HG03558 (cell line): ENCODE results near the gene NKX2-2.
"Not testable (repeated sequence)": the region's sequence is repeated elsewhere in the genome, so short reads cannot be mapped to it uniquely, and the experiment has no call there.

ENCODE experiments used
- ATAC-seq: cut with Tn5 transposase; IDR thresholded peaks from one replicate; pipeline ENCODE4 v1.9.1; 2021; ENCODE audit warnings: moderate number of reproducible peaks; ENCODE audit not compliant: unreplicated experiment; ENCODE audit errors: extremely low read depth

NKX2-2 gene

DNA sequence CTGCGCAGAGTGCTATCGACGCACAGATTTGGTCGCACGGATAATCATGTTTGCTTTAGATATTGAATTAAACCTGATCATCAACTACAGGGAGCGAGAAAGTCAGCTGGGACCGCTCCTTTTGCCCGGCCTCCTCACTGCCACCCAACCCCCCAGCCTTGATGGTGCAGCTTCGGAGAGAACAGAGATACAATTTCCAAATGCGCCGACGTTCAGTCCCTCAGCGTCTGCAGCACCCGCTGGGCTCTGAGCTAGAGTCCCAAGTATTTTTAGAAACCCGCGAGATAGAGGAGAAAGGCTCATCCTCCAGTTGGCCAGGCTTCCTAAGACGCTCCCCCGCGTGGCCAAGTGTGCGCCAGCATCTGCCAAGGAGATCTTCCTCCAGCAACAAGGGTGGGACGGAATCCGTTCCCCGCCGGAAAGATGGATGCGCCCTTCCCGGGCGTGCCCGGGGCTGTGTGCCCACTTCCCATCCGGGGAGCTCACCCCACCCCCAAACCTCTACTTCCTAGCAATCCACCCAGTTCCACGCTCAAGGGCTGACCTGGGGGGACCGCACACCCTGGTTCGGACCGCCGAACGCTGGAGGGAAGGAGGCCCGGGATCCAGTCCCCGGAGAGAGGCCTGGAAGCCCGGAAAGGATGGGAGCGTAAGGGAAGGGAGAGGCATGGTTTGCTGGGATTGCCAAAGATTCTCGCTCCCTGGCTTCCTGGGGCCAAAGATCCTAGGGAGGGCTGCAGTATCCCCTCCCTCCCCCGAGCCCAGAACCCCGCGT is 4.1 kb downstream of the NKX2-2 start:
- ATAC-seq: no peak

DNA sequence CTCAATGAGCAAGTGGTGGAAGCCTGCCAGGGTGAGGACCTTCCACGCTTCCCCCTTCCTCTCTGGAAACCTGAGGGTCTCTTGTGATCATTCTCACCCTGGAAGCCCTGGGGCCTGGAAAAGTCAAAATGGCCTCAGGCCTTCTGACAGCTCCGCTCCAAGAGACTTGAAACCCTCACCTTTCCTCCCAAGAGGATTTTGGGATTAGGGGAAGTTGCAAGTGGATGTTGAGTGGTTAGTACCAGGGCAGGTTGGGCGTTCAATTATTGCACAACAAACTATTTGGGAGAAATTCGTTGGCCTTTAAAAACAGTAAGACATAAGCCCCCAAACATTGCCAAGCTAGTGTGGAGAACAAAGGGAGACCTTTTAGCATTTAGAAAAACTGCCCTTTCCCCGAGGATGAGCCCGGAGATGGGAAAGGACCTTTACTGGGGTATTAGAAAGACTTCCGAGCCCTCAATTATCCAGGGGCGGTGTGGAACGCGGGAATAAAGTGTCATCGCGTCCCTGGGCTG is 4.7 kb downstream of the NKX2-2 start:
- no peak for ATAC-seq

DNA sequence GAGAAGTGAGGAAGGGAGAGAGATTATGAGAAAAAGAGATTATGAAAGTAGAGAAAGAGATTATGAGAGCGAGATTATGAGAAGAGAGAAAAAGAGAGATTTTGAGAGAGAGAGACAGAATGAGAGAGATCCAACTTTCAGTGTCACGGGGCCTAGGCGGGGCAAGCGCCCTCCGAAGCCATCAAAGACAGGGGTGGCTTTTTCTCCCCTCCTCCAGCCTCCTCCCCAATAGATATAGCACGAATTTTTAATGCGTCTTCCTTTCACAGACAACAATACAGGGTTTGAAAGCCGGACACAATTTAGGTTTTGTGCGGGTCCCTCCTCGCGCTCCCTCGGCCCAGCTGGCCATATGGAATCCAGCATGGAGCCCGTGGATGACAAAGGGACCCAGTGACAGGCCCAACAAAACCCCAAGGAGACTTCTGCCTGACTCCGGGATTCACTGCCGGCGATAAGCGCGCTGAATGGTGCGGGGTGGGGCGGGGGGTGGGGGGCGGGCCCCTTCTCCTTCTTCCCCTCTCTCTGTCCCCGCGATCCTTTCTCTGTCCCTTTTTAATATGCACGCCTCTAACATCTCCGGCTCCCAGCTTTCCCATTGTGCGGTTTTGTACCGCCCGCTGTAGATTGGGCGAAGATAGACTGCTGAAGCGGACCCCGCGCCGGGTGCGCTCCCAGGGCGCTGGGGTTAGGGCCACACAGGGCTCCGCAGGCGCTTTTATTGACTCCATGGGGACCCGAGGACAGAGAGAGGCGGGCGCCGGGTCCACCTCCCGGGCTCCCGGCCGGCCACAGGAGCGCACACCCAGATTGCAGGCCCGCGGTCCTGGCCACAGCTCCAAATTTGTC is 5.4 kb downstream of the NKX2-2 start:
- no peak for ATAC-seq

DNA sequence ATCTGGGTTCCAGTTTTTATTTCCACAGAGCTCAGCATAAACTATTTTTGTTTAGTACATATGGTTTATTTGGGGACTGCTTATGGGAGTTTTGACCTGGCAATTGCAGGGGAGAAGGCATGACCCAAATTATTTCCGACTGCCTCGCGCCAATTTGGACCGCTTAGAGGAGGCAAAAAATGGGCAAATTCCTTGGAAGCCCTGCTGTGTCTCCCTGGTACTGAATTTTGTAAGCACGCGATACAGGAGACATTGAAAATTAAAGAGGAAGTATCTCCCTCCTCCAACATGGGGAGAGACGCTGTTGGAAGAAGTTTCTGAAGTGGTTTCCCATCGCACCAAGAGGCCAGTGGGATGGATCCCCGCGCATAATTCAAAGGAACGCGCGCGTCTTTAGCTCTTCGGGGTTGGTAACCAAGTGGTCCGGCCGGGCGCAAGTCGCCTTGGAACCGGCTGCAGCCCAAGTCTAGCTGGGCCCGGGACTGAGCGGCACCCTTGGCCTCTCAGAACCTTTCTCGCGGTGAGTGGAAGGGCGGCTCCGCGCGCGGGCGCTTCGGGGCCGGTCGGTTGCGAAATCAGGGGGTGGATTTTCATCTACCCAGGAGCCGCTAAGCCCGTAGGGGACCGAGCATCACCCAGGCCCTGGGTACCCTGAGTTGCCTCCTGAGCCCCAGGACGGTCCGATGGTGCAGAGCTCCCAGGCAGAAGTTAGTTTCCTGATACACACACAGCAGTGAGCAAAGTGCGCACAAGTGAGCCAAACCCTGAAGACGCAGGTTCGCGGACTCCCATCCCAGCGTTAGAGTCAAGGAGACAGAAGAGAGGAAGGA is 6.2 kb downstream of the NKX2-2 start:
- no peak for ATAC-seq

DNA sequence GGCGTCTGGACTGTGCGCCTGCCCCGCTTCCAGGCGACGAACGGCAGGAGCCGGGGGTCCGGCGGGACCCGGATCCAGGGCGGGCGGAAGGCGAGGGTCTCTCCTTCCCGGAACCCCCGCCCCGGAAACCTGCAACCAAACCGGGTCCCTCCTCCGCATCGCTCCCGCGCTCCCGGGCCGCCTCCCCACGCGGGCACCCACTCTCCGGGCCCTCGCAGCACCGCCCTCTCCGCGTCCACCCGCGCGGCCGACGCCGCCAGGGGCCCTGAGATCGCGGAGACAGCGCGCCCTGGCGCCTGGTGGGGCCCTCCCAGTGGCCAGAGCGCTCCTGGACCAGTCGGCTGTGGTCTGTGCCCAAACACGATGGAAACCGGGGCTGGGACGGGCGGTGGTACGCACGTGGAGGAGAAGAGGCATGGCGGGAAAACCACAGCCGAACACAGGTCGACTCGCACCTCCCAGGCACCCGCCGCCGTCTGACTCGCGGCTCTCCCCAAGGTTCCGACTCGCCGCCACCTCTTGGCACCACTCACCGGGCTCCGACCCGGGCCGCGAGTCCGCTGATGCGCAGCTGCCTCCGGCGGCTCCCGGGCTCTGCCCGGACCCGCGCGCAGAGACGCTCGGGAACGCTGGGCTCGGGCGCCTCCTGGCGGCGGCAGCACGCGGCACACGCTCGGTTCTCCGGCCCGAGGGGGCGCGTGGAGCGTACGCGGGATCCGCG is 7.9 kb downstream of the NKX2-2 start:
- ATAC-seq: no peak

DNA sequence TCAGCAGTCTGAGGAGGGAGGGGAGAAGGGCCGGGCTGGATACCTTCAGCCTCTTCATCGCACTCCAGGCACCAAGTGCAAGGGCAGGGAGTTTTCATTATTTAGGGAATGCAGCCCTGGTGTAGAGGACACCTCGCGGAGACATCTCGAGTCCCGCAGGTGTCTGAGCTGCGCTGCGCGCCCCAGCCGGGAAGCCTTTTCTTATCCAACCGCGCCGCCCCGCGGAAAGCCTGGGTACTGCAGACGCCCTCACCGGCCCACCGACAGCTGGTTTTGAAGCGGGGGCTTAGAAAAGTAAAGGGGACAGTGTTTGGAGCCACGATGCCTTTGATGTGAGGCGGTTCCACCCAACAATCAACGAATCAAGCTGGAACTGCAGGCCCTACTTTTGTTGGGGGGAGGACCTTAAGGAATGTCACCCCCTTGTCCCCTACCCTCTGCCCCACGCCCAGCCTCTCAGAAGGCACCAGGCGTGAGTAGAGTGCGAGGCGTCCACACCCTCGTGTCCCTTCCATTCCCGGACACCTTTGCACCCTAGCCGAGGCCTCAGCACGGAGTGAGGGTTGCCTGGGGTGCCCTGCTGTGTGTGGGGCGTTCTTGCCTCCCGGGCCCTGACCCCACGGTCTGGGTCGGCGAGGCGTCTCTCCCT is 8.6 kb downstream of the NKX2-2 start:
- no peak for ATAC-seq

DNA sequence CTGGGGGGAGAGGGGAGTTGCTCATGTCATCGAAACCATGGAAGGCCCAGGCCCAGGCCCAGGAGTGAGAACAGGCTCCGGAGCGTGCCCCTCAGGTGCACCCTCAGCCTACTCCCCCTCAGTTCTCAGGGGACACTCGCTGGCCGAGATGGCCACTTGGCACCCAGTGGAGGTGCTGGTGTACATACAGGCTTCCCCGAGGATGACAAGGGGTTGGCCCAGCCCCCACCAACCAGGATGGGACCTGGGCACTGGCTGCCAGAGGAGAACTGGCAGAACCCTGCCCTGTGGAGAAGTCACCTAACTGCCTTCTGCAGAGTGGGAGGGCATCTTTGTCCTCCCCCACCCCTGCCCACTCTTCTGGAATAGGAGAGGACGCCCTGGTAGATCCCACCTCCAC is 9.5 kb downstream of the NKX2-2 start:
- no peak for ATAC-seq

DNA sequence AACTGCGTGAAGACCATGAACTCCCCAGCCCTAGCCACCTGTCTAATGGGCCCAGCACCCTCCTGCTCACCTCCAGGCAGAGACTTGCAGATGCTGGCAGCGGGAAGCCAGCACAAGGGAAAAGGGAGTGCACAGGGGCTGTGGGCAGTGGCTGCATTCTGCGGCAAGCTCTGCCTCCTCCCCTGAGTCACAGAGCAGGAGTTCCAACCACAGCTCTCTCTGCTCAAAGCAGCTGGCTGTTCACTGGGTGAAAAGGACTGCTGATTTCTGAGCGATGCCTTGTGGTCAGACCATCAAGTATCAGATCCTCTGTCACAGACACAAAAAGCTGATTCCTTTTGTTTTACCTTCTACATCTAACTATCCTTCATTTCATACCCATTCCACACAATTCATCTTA is 10.5 kb downstream of the NKX2-2 start:
- peak; percentile 83 for ATAC-seq

DNA sequence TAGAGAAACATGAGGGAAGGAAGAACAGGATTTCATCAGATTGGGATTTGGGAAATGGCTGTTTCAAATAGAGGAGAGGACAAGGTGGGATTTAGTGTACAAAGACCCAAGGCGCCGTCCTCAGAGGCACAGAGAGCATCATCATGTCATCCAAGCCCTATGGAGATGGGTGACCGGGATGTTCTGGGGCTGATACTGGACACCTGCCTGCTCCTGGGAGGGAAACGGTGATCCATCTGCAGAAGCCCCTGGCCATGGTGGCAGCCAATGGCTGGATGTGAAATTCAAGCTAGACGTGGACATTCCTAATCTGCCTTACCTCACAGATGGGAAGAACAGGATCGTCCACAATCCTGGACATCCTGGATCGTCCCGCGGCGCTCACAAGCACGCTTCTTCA is 12.7 kb downstream of the NKX2-2 start:
- no peak for ATAC-seq

DNA sequence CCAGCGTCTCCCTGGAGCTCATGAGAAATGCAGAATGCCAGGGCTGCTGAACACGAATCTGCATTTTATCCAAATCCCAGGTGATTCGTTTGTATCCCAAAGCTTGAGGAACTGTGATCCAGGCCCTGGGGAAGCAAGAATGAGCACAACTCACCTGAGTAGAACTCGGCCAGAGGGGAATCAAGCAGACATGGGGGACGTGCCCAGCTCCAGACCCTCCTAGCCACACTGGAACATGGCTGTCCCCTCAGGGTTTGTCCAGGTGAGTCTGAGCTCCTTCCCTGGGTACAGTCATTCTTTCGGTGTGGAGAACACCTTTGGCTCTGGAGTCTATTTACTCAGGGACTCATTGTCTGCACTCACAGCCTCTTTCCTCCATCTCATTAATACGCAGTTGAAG is 13.3 kb downstream of the NKX2-2 start:
- ATAC-seq: no peak

DNA sequence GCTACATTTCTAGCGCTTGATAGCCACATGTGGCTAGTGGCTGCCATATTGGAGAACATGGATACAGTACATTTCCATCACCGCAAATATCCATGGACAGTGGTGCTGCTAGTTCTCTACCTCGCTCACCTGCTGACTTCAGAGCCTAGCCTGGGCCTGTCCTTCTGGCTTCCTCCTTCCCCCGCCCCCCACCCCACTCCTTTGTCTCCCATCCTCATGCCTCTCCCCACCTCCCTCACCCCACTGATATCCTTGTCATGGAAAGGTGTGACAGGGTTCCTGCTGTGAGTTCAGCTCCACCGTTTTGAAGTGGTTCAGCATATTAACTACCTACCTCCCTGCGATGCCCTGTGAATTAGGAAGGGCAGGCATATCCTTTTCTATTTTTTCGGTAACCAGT is 14.2 kb downstream of the NKX2-2 start:
- no peak for ATAC-seq

DNA sequence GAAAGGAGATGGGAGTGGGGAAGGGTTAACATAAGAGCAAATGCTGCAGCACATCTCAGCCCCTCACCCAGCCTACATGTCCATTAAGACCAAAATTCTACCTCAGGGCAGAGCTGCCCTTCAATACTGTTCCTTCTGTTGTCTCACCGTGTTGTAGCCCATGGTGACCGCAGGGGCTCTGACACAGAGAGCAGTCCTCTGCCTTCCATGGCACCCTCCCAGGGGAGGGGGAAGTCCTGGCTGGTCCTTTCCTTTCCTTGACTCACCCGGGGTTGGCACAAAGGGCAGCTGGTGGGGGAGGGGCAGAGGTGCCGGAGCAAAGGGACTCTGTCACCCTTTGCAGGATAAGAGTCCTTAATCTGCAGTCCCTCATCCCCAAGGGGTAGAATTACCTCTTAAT is 15.2 kb downstream of the NKX2-2 start:
- no peak for ATAC-seq

DNA sequence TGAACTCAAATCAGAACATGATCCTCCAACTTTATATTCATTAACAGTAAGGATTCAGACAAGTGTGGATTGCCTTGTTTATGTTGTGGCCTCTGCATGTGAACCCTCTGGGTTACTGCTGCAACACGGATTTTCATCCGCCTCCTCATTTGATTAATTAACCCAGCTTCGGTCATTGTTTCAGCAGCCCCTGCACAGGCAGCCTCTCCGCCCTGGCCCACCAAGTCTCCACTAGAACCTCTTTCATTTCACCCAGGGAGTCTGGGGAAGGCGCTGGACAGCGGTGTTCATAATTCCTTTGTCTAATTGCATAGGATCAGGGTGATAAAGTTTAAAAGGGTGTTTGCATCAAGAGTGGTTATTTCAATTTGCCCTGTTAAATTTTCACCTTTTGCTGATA is 15.7 kb downstream of the NKX2-2 start:
- ATAC-seq: no peak

DNA sequence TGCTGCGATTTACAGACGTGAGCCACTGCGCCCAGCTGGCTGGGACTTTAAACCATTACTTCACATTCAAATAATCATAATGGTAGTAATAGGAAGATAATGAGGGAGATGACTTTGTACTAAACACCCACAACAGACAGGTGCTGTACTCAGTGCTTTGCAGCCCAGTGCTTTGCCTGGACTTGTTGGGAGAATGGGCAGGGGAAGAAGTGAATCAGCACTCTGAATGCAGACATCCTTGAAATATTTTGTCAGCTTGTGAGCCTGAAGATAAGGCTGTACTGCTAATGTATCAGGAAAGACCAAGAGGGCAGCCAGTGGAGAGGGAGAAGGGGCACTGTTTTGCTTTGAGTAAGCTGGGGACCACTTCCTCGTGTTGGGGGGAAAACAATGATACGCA is 17.4 kb downstream of the NKX2-2 start:
- no peak for ATAC-seq

DNA sequence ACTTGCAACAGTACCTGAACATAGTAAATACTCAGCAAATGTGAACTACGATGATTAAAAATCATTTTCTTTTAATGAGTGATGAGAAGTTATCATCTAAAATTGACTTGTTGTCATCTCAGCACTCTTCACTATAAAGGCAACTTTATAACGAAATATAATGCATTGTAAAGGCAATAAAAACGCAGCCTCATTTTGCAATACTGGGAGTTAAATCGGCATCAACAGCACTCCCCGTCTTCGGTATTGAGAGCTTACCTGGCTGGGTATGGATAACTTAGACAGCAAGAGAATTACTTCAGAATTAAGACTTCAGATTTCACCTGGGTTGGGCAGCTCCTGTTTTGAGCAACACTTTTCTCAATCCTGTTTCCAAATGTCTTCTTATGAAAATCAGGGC is 20.8 kb downstream of the NKX2-2 start:
- no peak for ATAC-seq

DNA sequence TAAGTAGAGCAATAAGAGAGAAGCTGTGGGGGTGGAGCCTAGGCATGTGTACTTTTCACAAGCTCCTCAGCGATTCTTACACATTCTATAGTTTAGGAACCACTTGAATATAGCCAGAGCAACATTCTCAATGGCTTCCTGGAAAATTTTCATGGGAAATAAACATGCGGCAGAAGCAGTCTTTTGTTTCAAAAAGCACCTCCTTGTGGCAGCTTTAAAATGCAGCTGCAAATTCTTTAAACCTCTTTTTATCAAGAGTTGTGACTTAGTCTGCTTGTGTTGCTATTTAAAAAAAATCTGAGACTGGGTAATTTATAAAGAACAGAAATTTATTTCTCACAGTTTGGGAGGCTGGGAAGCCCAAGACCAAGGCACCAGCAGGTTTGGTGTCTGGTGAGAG is 23.8 kb downstream of the NKX2-2 start:
- no peak for ATAC-seq

DNA sequence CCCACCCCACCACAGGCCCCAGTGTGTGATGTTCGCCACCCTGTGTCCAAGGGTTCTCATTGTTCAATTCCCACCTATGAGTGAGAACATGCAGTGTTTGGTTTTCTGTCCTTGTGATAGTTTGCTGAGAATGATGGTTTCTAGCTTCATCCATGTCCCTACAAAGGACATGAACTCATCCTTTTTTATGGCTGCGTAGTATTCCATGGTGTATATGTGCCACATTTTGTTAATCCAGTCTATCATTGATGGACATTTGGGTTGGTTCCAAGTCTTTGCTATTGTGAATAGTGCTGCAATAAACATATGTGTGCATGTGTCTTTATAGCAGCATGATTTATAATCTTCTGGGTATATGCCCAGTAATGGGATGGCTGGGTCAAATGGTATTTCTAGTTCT is 33.7 kb downstream of the NKX2-2 start:
- ATAC-seq: not testable (repeated sequence)

DNA sequence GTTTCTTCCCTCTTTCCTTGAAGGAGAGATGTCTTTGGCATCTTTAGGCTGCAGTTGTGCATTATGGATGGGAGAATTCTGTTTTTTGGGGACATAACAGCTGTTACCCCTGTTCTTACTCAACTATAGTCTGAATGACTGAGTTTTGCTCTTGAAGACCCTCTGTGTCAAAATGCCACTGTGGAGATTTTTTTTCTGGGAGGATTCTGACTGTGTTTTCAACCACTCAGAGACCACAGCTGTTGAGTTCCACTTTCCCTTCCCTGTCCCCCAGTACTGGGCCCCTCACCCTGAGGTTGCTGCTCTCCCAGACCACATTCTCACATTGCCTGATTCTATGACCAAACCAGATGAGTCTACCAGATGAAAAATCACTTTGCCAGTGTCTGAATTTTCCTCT is 48.1 kb downstream of the NKX2-2 start:
- ATAC-seq: no peak

DNA sequence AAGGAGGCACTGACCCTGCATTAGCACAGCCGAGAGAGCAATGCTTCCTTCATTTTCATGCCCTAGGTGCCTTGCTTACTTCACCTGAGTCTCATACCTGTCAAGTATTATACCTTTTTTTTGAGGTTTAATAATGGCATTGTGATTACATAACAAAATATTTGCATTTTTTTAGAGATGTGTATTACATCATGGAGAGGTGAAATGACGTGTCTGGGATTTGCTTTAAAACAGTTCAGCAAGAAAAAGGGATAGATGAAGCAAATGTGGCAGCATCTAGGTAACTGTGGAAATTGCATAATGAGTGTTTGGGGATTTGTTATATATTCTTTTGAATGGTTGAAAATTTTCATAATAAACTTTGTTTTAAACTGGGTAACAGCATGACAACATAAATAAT is 48.9 kb downstream of the NKX2-2 start:
- ATAC-seq: no peak
